ENCODE results near the gene NLRP1. TPM values are rescaled to one million over a fixed set of nuclear protein-coding genes. Genes with fewer than 3 reads are reported as not detected.

The NLRP1 gene
- total and polyA plus RNA-seq, 9 of the 15 experiments (the other 6 are each of a cell fraction or from before 2014, with no cell fraction given), result 4.0 to 69.4 (median 27.7) TPM

DNA sequence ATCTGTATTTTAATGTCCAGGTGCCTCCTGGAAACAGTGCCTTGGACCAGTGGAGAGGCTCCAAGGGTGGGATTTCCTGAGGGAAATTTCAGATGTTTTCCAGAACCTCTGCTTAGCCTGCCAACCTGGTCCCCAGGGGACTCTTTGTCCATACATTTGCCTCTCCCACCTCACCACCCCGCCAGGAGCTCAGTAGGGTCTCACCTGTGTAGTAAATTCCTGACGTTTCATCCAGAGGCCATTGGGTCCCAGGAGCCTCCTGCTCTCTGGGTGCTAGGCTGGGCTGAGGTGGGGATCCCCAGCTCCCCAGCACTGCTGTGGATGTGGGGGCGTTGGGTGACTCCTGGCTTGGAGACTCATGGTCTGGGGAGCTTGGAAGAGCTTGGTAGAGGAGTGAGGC lies 2.7 kb downstream of the NLRP1 start (continued):
- TF ChIP-seq RERE (CRISPR knock-in tag; IDR thresholded peaks at IDR 0.05; ENCODE audit: borderline replicate concordance), result no peak
- no peak for TF ChIP-seq ZNF764 (CRISPR knock-in tag; IDR thresholded peaks at IDR 0.05; ENCODE audit: low read depth)
- TF ChIP-seq GABPA (tag; conservative IDR thresholded peaks at IDR 0.05; ENCODE audit: low read depth), result no peak

GRCh38 chr17:5580969-5581368 lies 3.3 kb downstream of the NLRP1 start:
- intact Hi-C loops (cut with micrococcal nuclease), result no loop called here
- FAIRE-seq, result no peak
- CTCF ChIA-PET (ENCODE audit: low intra/inter-chr PET ratio), result no interaction called here
- TF ChIP-seq CTCFL (IDR thresholded peaks at IDR 0.05; ENCODE audit: borderline replicate concordance, insufficient read depth, low read depth, low read length, poor library complexity, severe bottlenecking) (no peak), ZNF146 (CRISPR knock-in tag; IDR thresholded peaks at IDR 0.05; ENCODE audit: unreplicated experiment) (no peak), PHTF2 (CRISPR knock-in tag; IDR thresholded peaks at IDR 0.05) (no peak), COPS2 (conservative IDR thresholded peaks at IDR 0.05) (no peak)

More at GRCh38 chr17:5580969-5581368, 3.3 kb downstream of the NLRP1 start:
- POLR2A ChIA-PET, result no interaction called here
- no peaks in the 10 kb centered on the region; the same call in 1 of the 2 replicates for H4K20me1 ChIP-seq (replicated peaks; ENCODE audit: control insufficient read depth, insufficient read depth, low read length)
- no peak overlapping the region for H3K4me2 ChIP-seq (ENCODE audit: insufficient read depth, low read length)
- no TSS peak for BruUV-seq (replicated peaks)
- no peak for ATAC-seq
- in situ Hi-C loops (cut with MboI), result no loop called here
- H3K4me1 ChIP-seq (replicated peaks in 1 of 2; ENCODE audit: control insufficient read depth in 2 of 2, insufficient read depth in 2 of 2, low read length in 2 of 2), result no peaks in the 10 kb centered on the region
- no peak overlapping the region for H2AFZ ChIP-seq (ENCODE audit: low read depth, low read length)
- no peaks in the 10 kb centered on the region for H3K27me3 ChIP-seq (ENCODE audit: control insufficient read depth in 2 of 2, insufficient read depth in 2 of 2, low read length in 2 of 2)
- no peaks in the 10 kb centered on the region; the same call in 2 of the 3 replicates for H3K79me2 ChIP-seq (ENCODE audit: control insufficient read depth, insufficient read depth, low read length)
- H3K4me3 ChIP-seq, result no peak overlapping the region
- peak in 1 of 4 experiments; percentile 2 for DNase-seq (ENCODE audit: extremely low read depth in 1 of 4, low spot score in 3 of 4)
- H3K36me3 ChIP-seq (ENCODE audit: control insufficient read depth, insufficient read depth, low read length), result peaks cover 65% of the 10 kb centered on the region; the same call in 2 of the 3 replicates
- H3K27ac ChIP-seq (ENCODE audit: extremely low read depth, low read depth, low read length), result no peak overlapping the region
- 80% methylated on average over 3 of the region's 3 CpGs for WGBS (ENCODE audit: insufficient coverage, low coverage, missing lambda C conversion rate)
- H3K9me3 ChIP-seq (replicated peaks; ENCODE audit: control insufficient read depth, insufficient read depth, low read depth, low read length), result no peaks in the 10 kb centered on the region
- H3K9ac ChIP-seq (ENCODE audit: insufficient read depth in 1 of 2, low read depth in 2 of 2, low read length in 2 of 2), result no peak overlapping the region
- no peaks in the 10 kb centered on the region for H3K9me1 ChIP-seq (ENCODE audit: control insufficient read depth, insufficient read depth, low read length)

Data from K562 (cell line).